Ascending aorta (tissue), 2 donors: ENCODE measurements around the gene NTRK3. TPM values are rescaled to one million over a fixed set of nuclear protein-coding genes. Genes with fewer than 3 reads are reported as not detected.

Experiments used
- DNase-seq, 2 donors: peaks; one replicate each; pipeline ENCODE4 v3.0.0-alpha.2; 2019; ENCODE audit warnings: low spot score in 2 of 2
- H3K27ac ChIP-seq, 2 donors: fragments of 200-600 bp; sonication (generic); one replicate each; pipeline ENCODE4 v1.5.1; 2016 to 2017; ENCODE audit warnings: mild to moderate bottlenecking in 1 of 2
- H3K27me3 ChIP-seq: fragments of 200-600 bp; sonication (generic); one replicate; pipeline ENCODE4 v1.5.1; 2017
- H3K36me3 ChIP-seq, 2 donors: fragments of 200-600 bp; sonication (generic); one replicate each; pipeline ENCODE4 v1.5.1; 2016
- H3K4me1 ChIP-seq, 2 donors: fragments of 200-600 bp; sonication (generic); one replicate each; pipeline ENCODE4 v1.5.1; 2016 to 2017; ENCODE audit warnings: mild to moderate bottlenecking in 1 of 2
- H3K4me3 ChIP-seq, 2 donors: fragments of 200-600 bp; sonication (generic); one replicate each; pipeline ENCODE4 v1.5.1; 2016 to 2017; ENCODE audit warnings: mild to moderate bottlenecking in 1 of 2
- H3K9me3 ChIP-seq, 2 donors: fragments of 200-600 bp; sonication (generic); one replicate each; pipeline ENCODE4 v1.5.1; 2016
- intact Hi-C: fragments of 100-400 bp; cut with DNase I; formaldehyde crosslinking; loops from one replicate; pipeline ENCODE4 v1.15.1; 2023
- total RNA-seq: library from RNA; depleted of rRNA; stranded (reverse); fragments of >200 nt; gene quantifications from one replicate; pipeline ENCODE4 v1.1.0, GENCODE V29; 2016
- TF ChIP-seq, protein P1 (sequence below), 3 experiments: fragments of 200-600 bp in 2 of 3; fragments of 450-650 bp in 1 of 3; sonication (generic) in 2 of 3; IDR thresholded peaks; one replicate each; pipeline ENCODE4 v1.5.1; 2016 to 2019; ENCODE audit warnings: antibody characterized with exemption in 3 of 3, mild to moderate bottlenecking in 1 of 3, moderate library complexity in 1 of 3

NTRK3 gene
- total RNA-seq, 1 donor from 2014 or later: 52.7 TPM

DNA sequence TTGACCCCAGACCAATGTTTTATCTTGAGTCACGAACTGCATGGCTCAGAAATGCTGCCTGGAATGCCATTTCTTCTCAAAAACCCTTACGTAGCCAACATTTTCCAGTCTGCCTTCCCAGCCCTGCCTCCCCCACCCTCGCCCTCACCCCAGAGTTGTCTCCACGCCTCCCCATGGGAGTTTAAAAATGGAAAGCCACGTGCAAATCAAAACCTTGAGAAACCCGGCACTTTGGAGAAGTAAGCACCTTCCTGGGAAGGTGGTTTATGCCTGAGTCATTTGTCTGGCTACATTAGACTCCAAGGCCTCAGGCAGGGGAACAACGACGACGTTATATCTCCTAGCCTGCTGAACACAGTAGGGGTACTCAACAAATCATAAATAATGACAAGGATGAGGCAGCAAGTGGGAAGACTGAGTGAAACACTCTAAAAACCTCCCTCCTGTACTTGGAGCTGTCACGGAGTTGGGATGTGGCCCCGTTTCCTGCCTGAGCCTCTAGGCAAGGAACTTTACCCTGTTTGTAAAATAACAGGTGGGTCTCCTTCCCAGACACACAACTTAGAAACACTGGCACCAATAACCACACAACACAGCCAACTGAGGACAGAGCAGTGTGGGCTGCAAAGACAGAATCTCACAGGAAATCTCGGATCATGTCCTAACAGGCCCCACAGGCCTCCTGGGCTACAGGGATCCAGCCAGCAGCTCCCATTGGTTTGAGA is 179.1 kb downstream of the NTRK3 start:
- peaks cover 19 to 40% of the 10 kb centered on the region in 2 donors for H3K4me1 ChIP-seq
- peak in 1 of 2 donors; percentile 84 for DNase-seq
- intact Hi-C loops: no loop called here

DNA sequence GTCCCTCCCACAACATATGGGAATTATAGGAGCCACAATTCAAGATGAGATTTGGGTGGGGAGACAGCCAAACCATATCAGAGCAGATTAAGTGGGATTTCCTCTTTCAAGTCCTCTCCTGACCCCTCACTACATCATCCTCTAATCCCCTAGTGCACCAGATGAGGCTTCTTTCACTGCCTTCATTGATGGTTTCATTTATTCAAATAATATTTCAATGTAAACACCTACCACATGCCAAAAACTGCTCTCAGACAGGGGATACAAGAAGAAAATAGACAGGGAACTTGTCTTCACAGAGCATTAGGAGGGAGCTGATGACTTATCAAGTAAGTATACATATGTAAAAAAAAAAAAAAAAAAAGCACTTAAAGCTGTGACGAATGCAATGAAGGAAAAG is 180.2 kb downstream of the NTRK3 start:
- intact Hi-C loops: no loop called here
- peaks cover 18 to 33% of the 10 kb centered on the region in 2 donors for H3K4me1 ChIP-seq
- no peak for DNase-seq
- H3K9me3 ChIP-seq: no peaks in the 10 kb centered on the region
- TF ChIP-seq, protein P1, sequence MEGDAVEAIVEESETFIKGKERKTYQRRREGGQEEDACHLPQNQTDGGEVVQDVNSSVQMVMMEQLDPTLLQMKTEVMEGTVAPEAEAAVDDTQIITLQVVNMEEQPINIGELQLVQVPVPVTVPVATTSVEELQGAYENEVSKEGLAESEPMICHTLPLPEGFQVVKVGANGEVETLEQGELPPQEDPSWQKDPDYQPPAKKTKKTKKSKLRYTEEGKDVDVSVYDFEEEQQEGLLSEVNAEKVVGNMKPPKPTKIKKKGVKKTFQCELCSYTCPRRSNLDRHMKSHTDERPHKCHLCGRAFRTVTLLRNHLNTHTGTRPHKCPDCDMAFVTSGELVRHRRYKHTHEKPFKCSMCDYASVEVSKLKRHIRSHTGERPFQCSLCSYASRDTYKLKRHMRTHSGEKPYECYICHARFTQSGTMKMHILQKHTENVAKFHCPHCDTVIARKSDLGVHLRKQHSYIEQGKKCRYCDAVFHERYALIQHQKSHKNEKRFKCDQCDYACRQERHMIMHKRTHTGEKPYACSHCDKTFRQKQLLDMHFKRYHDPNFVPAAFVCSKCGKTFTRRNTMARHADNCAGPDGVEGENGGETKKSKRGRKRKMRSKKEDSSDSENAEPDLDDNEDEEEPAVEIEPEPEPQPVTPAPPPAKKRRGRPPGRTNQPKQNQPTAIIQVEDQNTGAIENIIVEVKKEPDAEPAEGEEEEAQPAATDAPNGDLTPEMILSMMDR (IDR thresholded peaks at IDR 0.05): no peak
- H3K27me3 ChIP-seq: no peaks in the 10 kb centered on the region
- peak overlapping the region; percentile 73 to 89 for H3K27ac ChIP-seq
- H3K36me3 ChIP-seq: no peaks in the 10 kb centered on the region
- no peak overlapping the region for H3K4me3 ChIP-seq

More for the DNA sequence above, 179.1 kb downstream of the NTRK3 start:
- no peaks in the 10 kb centered on the region for H3K27me3 ChIP-seq
- TF ChIP-seq, protein P1 (IDR thresholded peaks at IDR 0.05): no peak
- H3K9me3 ChIP-seq: no peaks in the 10 kb centered on the region
- H3K36me3 ChIP-seq: no peaks in the 10 kb centered on the region
- H3K27ac ChIP-seq: peak overlapping the region; percentile 73 to 89
- no peak overlapping the region for H3K4me3 ChIP-seq

DNA sequence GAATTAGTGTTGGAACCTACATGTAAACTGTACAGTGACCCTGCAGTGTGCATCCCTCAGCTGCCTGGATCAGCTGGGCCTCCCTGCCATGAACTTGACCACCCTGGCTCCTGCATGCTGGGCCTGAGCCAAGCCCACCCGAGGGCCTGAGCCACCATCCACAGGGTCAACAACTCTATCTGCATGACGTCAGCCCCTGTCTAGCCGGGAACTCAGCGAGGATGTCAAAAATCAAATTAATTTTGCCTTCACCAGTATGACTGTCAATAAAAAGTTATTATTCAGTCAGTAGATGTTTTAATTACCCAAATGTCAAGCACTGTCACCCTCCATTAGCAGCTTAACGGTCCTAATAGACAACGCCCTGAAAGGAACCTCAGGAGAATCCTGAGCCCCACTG is 181.4 kb downstream of the NTRK3 start:
- TF ChIP-seq, protein P1 (IDR thresholded peaks at IDR 0.05): no peak
- intact Hi-C loops: no loop called here
- Histone ChIP-seq H3K36me3 (no peaks in the 10 kb centered on the region), H3K4me3 (no peak overlapping the region), H3K4me1 (peaks cover 15 to 26% of the 10 kb centered on the region in 2 donors), H3K27me3 (no peaks in the 10 kb centered on the region), H3K9me3 (no peaks in the 10 kb centered on the region), H3K27ac (peak overlapping the region in 1 of 2 donors; percentile 7)
- DNase-seq: no peak

DNA sequence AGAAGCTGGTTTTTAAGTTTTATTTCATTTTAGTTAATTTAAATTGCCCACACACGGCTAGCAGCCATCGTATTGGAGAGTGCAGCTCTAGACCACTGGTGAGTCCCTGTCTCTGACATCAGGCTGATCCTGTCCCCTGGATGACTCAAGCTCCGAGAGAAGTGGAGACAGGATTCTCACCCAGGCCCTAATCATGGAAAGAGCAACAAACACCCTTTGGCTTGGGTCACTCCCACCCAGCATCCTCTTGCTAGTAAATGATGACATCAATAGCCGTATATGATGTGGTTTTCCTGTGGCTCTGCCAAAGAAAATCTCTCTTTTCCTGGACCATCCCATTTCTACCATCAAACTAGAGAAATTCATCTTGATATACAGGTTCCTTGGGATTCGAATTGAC is 182.2 kb downstream of the NTRK3 start:
- Histone ChIP-seq H3K27ac (peak overlapping the region in 1 of 2 donors; percentile 29), H3K4me3 (no peak overlapping the region), H3K9me3 (no peaks in the 10 kb centered on the region), H3K36me3 (no peaks in the 10 kb centered on the region), H3K4me1 (peaks cover 15 to 27% of the 10 kb centered on the region in 2 donors), H3K27me3 (no peaks in the 10 kb centered on the region)
- intact Hi-C loops: loop anchor here (5.0 kb wide), 1 partner anchor 172 kb away; no protein-coding TSS in a partner anchor
- TF ChIP-seq, protein P1 (IDR thresholded peaks at IDR 0.05): no peak
- no peak for DNase-seq

DNA sequence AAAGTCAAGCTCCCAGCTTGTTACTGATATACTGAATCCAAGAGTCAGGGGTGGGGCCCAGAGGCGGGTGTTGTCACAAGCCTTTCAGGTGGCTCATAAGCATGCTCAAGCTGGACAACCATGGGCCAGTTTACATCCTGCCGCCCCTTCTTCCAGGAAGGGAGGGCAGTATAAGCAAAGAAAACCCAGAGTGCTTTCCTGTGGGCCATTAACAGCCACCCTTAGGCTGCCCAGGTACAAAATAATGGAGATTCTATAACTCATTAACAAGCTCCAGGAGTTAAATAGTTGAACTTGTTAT is 183.2 kb downstream of the NTRK3 start:
- peak overlapping the region; percentile 75 to 79 for H3K27ac ChIP-seq
- DNase-seq: no peak
- H3K4me1 ChIP-seq: peaks cover 15 to 26% of the 10 kb centered on the region in 2 donors
- intact Hi-C loops: loop anchor here (5.0 kb wide), 1 partner anchor 171 kb away; no protein-coding TSS in a partner anchor
- H3K36me3 ChIP-seq: no peaks in the 10 kb centered on the region
- TF ChIP-seq, protein P1 (IDR thresholded peaks at IDR 0.05): no peak
- H3K27me3 ChIP-seq: no peaks in the 10 kb centered on the region
- no peaks in the 10 kb centered on the region for H3K9me3 ChIP-seq
- no peak overlapping the region for H3K4me3 ChIP-seq
